AG09309 (cell line): ENCODE measurements around the gene TSHZ2.

Source experiments
- DNase-seq: peaks from one replicate; pipeline ENCODE4 v3.0.0-alpha.2; 2010; ENCODE audit warnings: low read depth
- H3K4me3 ChIP-seq: 2 replicates; pipeline ENCODE4 v1.5.1; 2011; ENCODE audit warnings: mild to moderate bottlenecking, low read depth, low read length, moderate library complexity; ENCODE audit not compliant: control insufficient read depth
- CTCF ChIP-seq: IDR thresholded peaks from 2 replicates; pipeline ENCODE4 v1.5.1; 2011; ENCODE audit warnings: mild to moderate bottlenecking, low read depth, low read length, inconsistent platforms; ENCODE audit not compliant: insufficient read depth, control insufficient read depth; ENCODE audit errors: missing control alignments

Gene TSHZ2

DNA sequence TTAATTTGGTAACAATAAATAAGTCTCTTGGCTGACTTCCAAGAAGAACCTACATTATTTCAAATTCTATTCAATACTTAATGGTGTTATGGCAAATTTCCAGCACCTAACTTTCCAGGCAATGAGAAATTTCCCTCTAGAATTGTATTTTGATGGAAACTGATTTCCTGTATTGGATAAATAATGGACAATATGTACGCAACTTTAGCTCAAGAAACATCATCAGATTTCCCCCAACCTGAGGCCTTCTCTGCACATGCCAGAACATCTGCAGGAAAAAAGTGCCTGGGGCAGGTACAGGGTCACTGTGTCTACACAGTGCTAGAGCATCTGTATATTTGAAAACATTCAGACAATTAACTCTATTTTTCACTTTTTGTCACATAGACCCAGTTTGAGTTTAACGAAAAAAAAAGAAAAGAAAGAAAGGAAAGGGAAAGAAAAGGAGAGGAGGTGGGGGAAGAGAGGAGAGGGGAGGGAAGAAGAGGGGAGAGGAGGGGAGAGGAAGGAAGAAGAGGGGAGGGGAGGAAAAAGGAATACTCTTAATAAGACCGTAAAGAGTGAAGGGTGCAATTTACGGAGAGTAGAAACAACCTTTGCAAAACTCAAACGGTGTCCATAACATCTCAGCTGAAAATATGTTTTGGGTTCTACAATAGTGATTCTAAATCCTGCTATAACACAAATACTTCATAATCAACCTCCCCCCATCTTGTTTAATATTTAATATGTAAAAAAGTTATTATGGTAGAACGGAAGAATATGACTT is 130.0 kb downstream of the TSHZ2 start:
- no peak for DNase-seq
- no peak overlapping the region for H3K4me3 ChIP-seq
- TF ChIP-seq CTCF = no peak

DNA sequence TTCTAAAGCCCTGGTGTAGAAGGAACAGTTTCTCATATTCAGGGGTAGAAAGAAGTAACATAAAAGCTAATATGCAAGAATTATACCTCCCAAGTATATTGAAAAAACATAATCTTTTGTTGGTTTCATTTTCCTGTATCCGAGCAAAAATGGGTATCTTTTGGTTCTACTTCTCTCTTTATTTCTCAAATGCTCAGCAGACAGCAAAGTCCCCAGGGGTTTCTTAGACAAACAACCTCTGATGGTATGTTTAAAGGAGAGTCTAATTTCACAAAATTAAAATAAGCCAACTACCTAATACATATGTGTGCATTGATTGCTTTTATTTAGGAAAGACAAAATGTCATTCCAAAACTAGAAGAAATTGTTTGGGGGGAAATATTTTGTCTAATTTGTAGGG is 131.0 kb downstream of the TSHZ2 start:
- no peak for DNase-seq

GRCh38 chr20:53104884-53105283 is 132.7 kb downstream of the TSHZ2 start:
- no peak overlapping the region for H3K4me3 ChIP-seq
- TF ChIP-seq CTCF = no peak
- DNase-seq = no peak

More for the DNA sequence above, 131.0 kb downstream of the TSHZ2 start:
- TF ChIP-seq CTCF = no peak
- H3K4me3 ChIP-seq = no peak overlapping the region

DNA sequence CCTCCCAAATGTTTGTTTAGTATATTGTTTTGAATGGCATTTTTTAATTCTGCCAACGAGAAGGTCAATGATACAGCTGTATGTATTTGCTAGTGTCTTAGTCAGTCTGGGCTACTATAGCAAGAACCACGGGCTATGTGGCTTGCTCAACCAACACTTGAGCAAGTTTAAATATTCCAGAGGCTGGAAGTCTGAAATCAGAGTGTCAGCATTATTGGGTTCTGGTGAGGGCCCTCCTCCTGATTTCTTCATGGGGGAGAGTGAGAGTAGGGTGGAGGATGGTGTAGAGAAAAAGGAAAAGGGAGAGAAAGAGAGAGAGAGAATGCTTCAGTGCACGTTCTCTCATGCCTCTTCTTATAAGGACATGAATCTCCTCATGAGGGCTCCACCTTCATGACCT is 144.6 kb downstream of the TSHZ2 start:
- no peak overlapping the region for H3K4me3 ChIP-seq
- TF ChIP-seq CTCF = no peak
- no peak for DNase-seq

GRCh38 chr20:53122853-53123252 is 150.7 kb downstream of the TSHZ2 start:
- no peak for TF ChIP-seq CTCF
- no peak for DNase-seq
- no peak overlapping the region for H3K4me3 ChIP-seq

GRCh38 chr20:53124075-53124551 is 152.0 kb downstream of the TSHZ2 start:
- no peak for DNase-seq
- TF ChIP-seq CTCF = no peak
- H3K4me3 ChIP-seq = no peak overlapping the region

DNA sequence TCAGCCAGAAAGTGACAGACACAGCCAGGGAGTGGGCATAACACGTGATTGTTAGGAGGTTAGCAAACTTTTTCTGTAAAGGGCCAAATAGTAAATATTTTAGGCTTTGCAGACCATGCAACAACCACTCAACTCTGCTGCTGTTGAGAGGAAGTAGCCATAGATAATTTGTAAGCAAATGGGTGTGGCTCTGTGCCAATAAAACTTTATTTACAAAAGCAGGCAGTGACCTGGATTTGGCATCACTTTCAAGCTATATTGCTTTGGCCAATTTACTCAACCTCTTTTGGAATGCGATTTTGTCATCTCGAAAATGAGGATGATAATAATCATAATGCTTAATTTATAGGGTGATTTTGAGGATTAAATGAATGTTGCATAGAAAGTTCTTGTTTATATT is 152.6 kb downstream of the TSHZ2 start:
- DNase-seq = no peak

More for the DNA sequence above, 152.6 kb downstream of the TSHZ2 start:
- no peak for TF ChIP-seq CTCF
- no peak overlapping the region for H3K4me3 ChIP-seq
